Cardiac fibroblast (primary cell): ENCODE measurements around the gene KRT1.
"Not testable (repeated sequence)": the region's sequence is repeated elsewhere in the genome, so short reads cannot be mapped to it uniquely, and the experiment has no call there.

Experiments
- DNase-seq, 2 donors: peaks; one replicate each; pipeline versions ENCODE4 v3.0.0 to v3.0.0-alpha.2; 2010; ENCODE audit warnings: low read depth in 2 of 2
- H3K4me3 ChIP-seq, 2 donors: replicated peaks in 1 of 2; 1 replicate in 1 of 2; 2 replicates in 1 of 2; pipeline ENCODE4 v1.5.1; 2011; ENCODE audit warnings: low read depth in 2 of 2, low read length in 2 of 2, mild to moderate bottlenecking in 2 of 2, moderate library complexity in 1 of 2
- TF ChIP-seq, protein P1 (sequence below): IDR thresholded peaks from one replicate; pipeline ENCODE4 v1.5.1; 2011; ENCODE audit warnings: low read depth, mild to moderate bottlenecking, low read length, inconsistent platforms

KRT1 gene

GRCh38 chr12:52672321-52672933 is 7.8 kb downstream of the KRT1 start:
- TF ChIP-seq, protein P1, sequence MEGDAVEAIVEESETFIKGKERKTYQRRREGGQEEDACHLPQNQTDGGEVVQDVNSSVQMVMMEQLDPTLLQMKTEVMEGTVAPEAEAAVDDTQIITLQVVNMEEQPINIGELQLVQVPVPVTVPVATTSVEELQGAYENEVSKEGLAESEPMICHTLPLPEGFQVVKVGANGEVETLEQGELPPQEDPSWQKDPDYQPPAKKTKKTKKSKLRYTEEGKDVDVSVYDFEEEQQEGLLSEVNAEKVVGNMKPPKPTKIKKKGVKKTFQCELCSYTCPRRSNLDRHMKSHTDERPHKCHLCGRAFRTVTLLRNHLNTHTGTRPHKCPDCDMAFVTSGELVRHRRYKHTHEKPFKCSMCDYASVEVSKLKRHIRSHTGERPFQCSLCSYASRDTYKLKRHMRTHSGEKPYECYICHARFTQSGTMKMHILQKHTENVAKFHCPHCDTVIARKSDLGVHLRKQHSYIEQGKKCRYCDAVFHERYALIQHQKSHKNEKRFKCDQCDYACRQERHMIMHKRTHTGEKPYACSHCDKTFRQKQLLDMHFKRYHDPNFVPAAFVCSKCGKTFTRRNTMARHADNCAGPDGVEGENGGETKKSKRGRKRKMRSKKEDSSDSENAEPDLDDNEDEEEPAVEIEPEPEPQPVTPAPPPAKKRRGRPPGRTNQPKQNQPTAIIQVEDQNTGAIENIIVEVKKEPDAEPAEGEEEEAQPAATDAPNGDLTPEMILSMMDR = no peak
- no peak for DNase-seq
- H3K4me3 ChIP-seq = no peak overlapping the region

- no peak for DNase-seq
- no peak overlapping the region for H3K4me3 ChIP-seq
- TF ChIP-seq, protein P1 = no peak
These were observed 9.2 kb downstream of the KRT1 start for GRCh38 chr12:52670961-52671360.

GRCh38 chr12:52670506-52670905 is 9.7 kb downstream of the KRT1 start:
- DNase-seq = no peak
- TF ChIP-seq, protein P1 = no peak
- H3K4me3 ChIP-seq = no peak overlapping the region

DNA sequence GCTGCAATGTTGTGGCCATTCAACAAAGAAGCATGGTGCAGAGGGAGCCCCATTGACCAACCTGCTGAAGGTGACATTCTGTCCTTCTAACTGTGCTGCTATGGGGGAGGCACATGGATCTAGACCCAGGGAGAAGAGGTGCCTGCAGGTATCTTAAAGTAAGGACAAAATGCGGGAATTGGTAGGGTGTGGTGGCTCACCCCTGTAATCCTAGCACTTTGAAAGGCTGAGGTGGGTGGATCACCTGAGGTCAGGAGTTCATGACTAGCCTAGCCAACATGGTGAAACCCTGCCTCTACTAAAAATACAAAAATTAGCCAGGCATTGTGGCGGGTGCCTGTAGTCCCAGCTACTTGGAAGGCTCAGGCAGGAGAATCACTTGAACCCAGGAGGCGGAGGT is 10.3 kb downstream of the KRT1 start:
- DNase-seq, H3K4me3 ChIP-seq: not testable (repeated sequence)

- DNase-seq = no peak
- TF ChIP-seq, protein P1 = no peak
- H3K4me3 ChIP-seq = no peak overlapping the region
These were observed 10.8 kb downstream of the KRT1 start for GRCh38 chr12:52669426-52669825.

DNA sequence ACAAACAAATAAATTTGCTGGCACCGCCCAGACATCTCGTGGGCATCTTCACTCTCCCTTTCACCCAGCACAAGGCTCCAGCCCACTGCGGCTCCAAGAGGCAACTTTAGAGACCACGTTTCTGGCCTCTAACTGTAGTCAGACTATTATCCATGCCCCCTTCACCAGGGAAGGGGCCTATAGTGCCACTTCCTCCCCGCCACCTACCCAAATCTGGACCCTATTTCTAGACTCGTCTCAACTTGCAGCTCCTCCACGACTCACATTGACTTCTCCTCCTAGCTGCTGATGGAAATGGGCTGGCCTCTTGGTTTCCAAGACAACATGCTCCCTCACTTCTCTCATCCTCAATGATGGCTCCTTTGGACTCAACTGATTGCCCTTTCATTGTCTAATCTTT is 12.3 kb downstream of the KRT1 start:
- no peak overlapping the region for H3K4me3 ChIP-seq
- no peak for DNase-seq
- TF ChIP-seq, protein P1 = no peak

DNA sequence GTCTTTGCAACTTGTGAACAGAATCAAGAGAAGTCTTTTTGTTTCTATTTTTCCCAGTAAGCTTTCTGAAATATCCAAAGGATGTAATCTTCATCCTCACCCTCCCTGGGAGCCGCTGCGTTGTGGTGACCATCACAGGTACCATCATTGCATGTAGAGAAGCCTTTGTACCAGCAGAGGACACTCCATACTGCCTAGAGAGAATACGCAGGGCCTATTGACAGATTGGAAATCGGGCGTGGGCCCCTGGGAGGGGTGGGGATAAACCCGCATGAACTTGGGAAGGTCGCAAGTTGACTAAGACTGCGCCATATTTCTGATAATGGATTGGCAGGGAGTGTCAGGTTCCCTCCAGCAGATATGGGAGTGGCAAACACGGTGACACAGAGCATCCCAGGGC is 12.7 kb downstream of the KRT1 start:
- TF ChIP-seq, protein P1 = peak; percentile 22
- no peak overlapping the region for H3K4me3 ChIP-seq
- DNase-seq = no peak
